ENCODE data around the gene MTMR3.

The MTMR3 gene

DNA sequence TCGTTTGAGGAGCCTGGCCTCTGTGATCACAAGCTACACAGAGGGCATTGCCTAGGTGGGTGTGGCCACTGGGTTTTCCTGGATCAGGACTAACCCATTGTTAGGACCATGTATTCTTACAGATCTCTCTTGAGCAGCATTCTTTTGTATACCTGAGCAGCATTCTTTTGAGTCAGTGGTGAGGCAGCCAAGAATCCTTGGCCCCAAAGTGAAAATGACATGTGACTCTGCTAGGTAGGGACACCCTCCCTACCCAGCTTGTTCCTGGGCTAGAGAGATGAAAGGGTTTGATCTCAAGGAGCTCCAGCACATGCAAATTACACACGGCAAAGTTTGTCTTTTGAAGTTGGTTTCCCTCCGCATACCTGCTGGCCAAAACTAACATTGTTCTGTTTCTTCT is 142.2 kb downstream of the MTMR3 start:
- H3K9me3 ChIP-seq (ENCODE audit: control insufficient read depth, insufficient read depth, low read length): no peaks in the 10 kb centered on the region
- H3K4me1 ChIP-seq (ENCODE audit: control insufficient read depth, low read length): no peaks in the 10 kb centered on the region

DNA sequence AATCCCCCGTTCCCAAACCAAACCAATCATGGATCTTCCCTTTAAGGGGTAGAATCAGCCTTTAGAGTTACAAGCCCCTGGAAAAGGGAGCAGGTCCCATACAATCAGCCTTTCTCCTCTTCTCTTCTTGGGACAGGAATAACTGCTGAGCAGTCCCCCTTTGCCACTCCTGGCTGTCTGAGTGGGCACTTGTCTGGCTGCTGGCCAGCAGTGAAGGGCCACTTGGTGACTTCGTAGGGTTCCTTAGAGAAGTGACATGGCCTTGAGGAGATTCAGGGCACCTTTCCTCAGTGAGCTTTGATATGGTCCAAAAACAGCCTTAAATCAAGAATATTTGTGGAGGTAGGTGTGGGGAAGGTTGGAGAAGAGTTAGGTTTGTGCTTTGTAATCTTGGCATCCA is 143.8 kb downstream of the MTMR3 start:
- TF ChIP-seq EZH2phosphoT487 (IDR thresholded peaks at IDR 0.05; ENCODE audit: borderline replicate concordance, low read length): no peak
- TF ChIP-seq, protein P1, sequence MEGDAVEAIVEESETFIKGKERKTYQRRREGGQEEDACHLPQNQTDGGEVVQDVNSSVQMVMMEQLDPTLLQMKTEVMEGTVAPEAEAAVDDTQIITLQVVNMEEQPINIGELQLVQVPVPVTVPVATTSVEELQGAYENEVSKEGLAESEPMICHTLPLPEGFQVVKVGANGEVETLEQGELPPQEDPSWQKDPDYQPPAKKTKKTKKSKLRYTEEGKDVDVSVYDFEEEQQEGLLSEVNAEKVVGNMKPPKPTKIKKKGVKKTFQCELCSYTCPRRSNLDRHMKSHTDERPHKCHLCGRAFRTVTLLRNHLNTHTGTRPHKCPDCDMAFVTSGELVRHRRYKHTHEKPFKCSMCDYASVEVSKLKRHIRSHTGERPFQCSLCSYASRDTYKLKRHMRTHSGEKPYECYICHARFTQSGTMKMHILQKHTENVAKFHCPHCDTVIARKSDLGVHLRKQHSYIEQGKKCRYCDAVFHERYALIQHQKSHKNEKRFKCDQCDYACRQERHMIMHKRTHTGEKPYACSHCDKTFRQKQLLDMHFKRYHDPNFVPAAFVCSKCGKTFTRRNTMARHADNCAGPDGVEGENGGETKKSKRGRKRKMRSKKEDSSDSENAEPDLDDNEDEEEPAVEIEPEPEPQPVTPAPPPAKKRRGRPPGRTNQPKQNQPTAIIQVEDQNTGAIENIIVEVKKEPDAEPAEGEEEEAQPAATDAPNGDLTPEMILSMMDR (IDR thresholded peaks at IDR 0.05; ENCODE audit: low read depth, low read length, poor library complexity, severe bottlenecking): no peak
- Histone ChIP-seq H3K4me1 (ENCODE audit: control insufficient read depth, low read length) (no peaks in the 10 kb centered on the region), H3K9me3 (ENCODE audit: control insufficient read depth, insufficient read depth, low read length) (no peaks in the 10 kb centered on the region), H3K36me3 (ENCODE audit: control insufficient read depth, low read length) (peaks cover 6% of the 10 kb centered on the region; the same call in 1 of the 2 replicates), H3K79me2 (ENCODE audit: control insufficient read depth, low read length) (no peaks in the 10 kb centered on the region), H3K4me2 (ENCODE audit: low read length) (no peak overlapping the region), H3F3A (ENCODE audit: control insufficient read depth, insufficient read depth) (no peaks in the 10 kb centered on the region), H3K9me2 (replicated peaks; ENCODE audit: control insufficient read depth, low read length) (no peaks in the 10 kb centered on the region), H3K27me3 (ENCODE audit: control insufficient read depth, low read length) (no peaks in the 10 kb centered on the region), H3K27ac (ENCODE audit: low read depth, low read length) (no peak overlapping the region), H3K4me3 (ENCODE audit: low read length) (no peak overlapping the region), H4K20me1 (ENCODE audit: control insufficient read depth, insufficient read depth, low read depth, low read length) (no peaks in the 10 kb centered on the region)

More for the DNA sequence above, 142.2 kb downstream of the MTMR3 start:
- H4K20me1 ChIP-seq (ENCODE audit: control insufficient read depth, insufficient read depth, low read depth, low read length): no peaks in the 10 kb centered on the region; the same call in 1 of the 2 replicates
- H3K27ac ChIP-seq (ENCODE audit: low read depth, low read length): no peak overlapping the region
- peaks cover 6% of the 10 kb centered on the region; the same call in 1 of the 2 replicates for H3K36me3 ChIP-seq (ENCODE audit: control insufficient read depth, low read length)
- H3K79me2 ChIP-seq (ENCODE audit: control insufficient read depth, low read length): no peaks in the 10 kb centered on the region
- no peaks in the 10 kb centered on the region for H3K9me2 ChIP-seq (replicated peaks; ENCODE audit: control insufficient read depth, low read length)
- no peak overlapping the region for H3K4me3 ChIP-seq (ENCODE audit: low read length)
- TF ChIP-seq EZH2phosphoT487 (IDR thresholded peaks at IDR 0.05; ENCODE audit: borderline replicate concordance, low read length): no peak
- TF ChIP-seq, protein P1 (IDR thresholded peaks at IDR 0.05; ENCODE audit: low read depth, low read length, poor library complexity, severe bottlenecking): no peak
- H3F3A ChIP-seq (ENCODE audit: control insufficient read depth, insufficient read depth): no peaks in the 10 kb centered on the region
- H3K4me2 ChIP-seq (ENCODE audit: low read length): no peak overlapping the region
- H3K27me3 ChIP-seq (ENCODE audit: control insufficient read depth, low read length): no peaks in the 10 kb centered on the region

DNA sequence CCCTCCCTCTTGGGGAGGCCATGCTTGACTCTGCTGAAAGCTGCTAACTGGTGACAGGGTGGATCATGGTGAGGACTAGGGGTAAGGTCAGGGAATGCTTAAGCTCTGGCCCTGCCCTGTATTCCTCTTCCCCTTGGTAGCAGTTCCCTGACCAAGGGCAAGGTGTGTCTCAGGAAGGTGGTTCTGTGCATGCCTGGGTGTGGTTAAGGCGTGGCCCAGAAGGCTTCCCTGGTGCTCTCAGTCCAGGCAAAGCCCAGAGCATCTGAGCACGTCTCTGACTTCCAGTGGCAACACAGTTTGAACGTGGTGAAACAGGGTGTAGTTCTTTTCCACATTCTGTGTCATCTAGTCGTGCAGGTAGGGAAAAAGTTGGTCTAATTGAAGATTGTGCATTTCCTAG is 144.2 kb downstream of the MTMR3 start:
- Histone ChIP-seq H3K27ac (ENCODE audit: low read depth, low read length) (no peak overlapping the region), H3K27me3 (ENCODE audit: control insufficient read depth, low read length) (no peaks in the 10 kb centered on the region), H3K4me1 (ENCODE audit: control insufficient read depth, low read length) (no peaks in the 10 kb centered on the region), H3K36me3 (ENCODE audit: control insufficient read depth, low read length) (peaks cover 6% of the 10 kb centered on the region; the same call in 1 of the 2 replicates), H3K9me2 (replicated peaks; ENCODE audit: control insufficient read depth, low read length) (no peaks in the 10 kb centered on the region), H3K79me2 (ENCODE audit: control insufficient read depth, low read length) (no peaks in the 10 kb centered on the region), H3K4me2 (ENCODE audit: low read length) (no peak overlapping the region), H3K9me3 (ENCODE audit: control insufficient read depth, insufficient read depth, low read length) (no peaks in the 10 kb centered on the region), H4K20me1 (ENCODE audit: control insufficient read depth, insufficient read depth, low read depth, low read length) (no peaks in the 10 kb centered on the region), H3F3A (ENCODE audit: control insufficient read depth, insufficient read depth) (no peaks in the 10 kb centered on the region), H3K4me3 (ENCODE audit: low read length) (no peak overlapping the region)
- TF ChIP-seq EZH2phosphoT487 (IDR thresholded peaks at IDR 0.05; ENCODE audit: borderline replicate concordance, low read length): no peak
- TF ChIP-seq, protein P1 (IDR thresholded peaks at IDR 0.05; ENCODE audit: low read depth, low read length, poor library complexity, severe bottlenecking): no peak

All from DOHH2 (cell line).